GM19240 (cell line): ENCODE data around the gene GBF1.

Experiments used
- DNase-seq: peaks from one replicate; pipeline ENCODE4 v3.0.0; 2011; ENCODE audit warnings: low spot score; ENCODE audit not compliant: insufficient read length

The GBF1 gene

DNA sequence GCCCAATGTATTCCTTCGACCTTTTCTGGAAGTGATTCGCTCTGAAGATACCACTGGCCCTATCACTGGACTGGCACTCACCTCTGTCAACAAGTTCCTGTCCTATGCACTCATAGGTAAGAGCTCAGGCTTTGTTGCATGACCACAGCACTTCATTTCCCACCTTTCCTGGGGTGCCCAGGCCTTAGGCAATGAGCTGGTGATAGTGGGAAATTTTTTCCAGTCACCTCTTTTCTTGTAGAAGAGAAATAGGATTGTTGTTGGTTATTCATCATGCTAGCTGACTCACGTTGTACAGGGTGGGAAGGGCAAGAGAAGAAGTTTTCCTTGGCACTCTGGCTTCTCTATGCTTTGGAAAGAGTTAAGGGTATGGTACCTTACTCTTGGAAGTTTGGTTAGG, 98.7 kb downstream of the GBF1 start:
- DNase-seq: no peak

DNA sequence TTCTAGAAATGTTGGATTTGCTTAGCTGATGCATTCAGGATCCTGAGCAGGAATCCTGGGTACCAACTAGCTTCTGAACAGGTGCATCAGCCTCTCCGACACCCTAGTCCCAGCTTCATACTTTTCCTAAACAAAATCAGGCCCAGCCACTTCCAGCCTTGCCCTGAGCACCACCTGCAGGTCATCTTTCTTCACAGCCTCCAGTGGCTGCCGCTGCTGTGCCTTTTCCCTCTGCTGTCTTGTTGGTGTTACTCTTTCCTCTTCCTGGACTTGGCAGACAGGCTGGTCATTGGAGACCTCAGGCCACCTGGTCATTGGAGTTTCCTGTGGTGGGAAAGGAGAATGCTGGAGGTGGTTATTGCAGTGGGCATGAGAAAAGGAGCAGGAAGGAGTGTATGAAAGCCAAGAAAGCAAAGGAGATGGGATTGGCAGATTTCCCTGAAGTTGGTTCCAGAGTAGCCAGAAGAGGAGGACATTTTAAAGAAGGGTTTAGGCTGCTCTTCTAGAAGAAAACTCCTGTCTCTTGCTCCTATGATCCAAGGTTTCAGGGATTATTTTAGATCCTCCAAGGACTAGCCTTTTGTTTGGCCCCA, 102.0 kb downstream of the GBF1 start:
- no peak for DNase-seq

DNA sequence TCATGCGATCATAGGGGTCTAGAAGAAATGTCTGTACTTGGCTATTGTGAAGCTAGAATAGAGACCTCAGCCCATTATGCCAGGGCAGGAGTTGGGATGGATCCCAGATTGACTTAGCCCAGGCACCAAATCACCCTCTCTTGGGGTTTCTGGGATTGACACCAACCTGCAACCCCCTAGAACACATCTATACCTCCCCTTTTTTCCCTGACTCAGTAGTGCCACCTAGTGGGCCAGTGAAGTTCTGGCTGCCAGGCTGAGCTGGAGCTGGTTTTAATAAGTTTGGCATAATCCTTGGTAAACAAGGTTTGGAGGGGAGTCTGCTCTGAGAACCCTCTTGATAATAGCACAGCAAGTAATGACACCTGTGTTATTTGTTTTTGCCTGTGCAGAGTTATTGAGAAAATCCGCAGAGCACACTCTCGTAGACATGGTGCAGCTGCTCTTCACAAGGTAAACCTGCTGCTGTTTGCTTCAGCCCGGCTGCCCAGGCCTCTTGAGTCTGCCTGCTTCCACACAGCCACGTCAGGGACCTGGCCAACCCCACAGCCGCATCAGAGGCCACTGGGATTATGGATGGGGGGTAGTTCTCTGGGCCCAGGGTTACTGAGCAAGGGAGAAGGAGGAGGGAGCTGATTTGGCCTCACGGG, 106.9 kb downstream of the GBF1 start:
- peak; percentile 58 for DNase-seq

DNA sequence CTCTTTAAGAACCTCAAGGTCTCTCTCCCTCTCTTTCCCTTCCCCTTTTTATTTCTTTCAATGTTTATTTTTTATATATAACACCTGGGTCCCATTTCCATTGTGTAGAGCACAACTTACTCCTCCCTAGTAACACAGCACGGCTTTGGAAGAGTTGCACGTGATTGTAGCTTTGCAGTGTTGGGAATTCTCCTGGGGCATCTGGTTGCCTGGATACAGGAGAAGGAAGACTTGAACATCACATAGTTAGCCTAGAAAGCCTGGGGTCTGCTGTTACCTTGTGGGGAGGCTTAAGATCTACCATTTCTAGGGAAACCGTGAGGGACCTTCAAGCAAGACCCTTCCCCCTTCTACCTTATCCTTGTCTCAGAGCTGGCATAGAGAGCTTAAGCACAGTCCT, 109.1 kb downstream of the GBF1 start:
- no peak for DNase-seq

DNA sequence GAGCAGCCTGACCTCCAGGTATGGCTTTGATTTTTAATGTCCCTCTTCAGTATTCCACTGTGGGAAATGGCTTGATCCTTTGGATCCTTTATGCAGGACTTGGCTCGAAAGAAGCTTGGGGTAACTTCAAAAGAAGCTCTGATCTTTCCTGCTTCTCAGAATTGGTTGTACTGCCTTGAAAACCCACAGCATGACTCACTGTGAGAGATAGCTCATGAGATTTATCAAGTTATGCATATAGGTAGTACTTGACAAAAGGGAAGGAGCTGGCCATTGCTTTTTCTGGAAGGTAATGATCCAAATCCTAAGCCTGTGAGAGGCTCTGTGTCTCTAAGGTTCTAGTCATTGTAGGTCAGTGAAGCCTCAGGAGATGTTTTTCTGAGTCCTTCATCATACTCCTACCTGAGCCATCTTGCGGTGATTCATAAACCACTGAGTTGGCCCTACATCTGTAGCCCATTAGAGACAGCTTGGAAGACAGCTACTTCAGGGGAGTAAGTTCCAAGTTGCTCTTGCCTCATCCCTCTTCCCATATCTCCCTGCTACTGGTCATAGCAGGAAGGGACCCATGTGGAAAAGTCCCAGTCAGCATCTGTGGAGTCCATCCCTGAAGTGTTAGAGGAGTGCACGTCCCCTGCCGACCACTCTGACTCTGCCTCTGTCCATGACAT, 113.5 kb downstream of the GBF1 start:
- DNase-seq: no peak

DNA sequence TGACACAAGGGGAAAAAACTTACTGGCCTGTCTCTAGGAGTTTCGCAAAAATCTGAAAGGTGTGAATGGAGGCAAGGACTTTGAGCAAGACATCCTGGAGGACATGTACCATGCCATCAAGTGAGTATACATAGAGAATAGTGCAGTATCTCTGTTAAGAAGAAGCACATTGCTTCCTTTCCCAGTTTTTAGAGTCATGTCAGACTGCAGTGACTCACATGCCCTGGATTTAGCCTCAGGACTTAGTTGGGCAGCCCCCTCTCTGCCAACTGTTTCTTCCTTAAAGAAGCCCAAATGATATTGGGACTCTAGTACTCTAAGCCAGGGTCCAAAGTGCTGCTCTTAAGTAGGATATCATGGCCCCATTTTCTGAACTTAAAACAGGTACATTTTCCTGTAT, 122.1 kb downstream of the GBF1 start:
- DNase-seq: no peak

DNA sequence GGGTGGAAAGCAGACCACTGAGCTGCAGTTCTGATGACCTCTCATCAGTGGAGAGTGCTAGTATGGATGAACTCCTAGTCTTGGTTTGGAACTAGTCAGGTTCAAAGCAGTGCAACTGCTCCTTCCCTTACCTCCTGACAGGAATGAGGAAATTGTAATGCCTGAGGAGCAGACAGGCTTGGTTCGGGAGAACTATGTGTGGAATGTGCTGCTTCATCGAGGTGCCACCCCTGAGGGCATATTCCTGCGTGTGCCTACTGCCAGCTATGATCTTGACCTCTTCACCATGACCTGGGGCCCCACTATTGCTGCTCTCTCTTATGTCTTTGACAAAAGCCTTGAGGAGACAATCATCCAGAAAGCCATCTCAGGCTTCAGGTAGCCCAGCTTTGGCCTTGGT, 122.7 kb downstream of the GBF1 start:
- DNase-seq: no peak

DNA sequence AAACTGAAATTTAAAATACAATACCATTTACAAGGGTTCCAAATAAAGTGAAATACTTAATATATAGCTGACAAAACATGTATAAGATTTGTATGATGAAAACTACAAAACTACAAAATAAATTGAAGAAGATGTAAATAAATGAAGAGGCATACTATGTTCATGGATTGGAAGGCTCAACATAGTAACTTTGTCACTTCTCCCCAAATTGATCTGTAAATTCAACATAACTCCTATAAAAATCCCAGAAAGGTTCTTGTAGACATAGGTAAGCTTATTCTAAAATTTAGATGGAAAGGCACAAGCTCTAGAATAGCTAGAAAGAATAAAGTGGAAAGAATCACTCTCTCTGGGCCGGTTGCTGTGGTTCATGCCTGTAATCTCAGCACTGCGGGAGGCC, 126.0 kb downstream of the GBF1 start:
- no peak for DNase-seq

DNA sequence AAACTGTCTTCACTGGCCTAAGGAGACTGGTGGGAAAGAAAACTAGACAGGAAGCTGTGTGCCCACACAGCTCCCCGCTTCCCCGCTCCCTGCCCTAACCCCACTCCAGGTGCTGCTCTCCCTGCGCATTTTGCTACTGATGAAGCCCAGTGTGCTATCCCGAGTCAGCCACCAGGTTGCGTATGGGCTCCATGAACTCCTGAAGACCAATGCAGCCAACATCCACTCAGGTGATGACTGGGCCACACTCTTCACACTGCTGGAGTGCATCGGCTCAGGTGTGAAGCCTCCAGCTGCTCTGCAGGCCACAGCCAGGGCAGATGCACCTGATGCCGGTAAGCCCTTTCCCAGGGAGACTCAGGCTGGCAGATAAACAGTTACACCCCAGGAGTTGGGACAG, 129.9 kb downstream of the GBF1 start:
- DNase-seq: no peak

DNA sequence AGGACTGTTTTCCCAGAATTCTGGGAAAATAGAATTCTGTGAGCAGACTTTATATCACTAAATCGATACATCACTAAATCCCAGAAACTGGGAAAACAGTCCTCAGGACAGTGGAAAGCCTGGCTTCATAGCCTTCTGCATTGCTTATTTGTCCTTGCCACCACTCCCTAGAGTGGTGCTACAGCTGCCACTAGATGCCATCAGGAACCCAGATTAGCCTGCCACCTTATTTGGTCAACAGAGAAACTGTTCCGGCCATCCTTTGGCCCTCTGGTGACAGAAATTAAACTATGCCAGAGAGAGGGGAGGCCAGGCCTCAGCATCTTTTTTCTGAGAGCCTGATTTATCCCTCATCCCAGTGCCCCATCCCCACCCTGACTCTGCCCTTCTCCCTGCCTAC, 130.5 kb downstream of the GBF1 start:
- DNase-seq: no peak

DNA sequence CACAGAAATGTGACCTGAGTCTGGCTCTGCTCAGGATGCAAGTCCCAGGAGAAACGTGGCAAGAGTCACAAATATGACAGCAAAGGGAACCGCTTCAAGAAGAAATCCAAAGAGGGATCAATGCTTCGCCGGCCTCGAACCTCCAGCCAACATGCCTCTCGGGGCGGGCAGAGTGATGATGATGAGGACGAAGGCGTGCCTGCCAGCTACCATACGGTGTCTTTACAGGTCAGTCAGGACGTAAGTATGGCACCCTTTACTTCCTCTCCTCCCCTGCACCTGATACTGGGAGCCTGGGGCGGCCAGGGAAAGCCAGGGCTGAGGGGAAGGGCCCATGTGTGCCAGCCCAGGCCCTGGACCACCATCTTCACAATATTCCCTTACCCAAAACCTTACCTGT, 131.6 kb downstream of the GBF1 start:
- no peak for DNase-seq

DNA sequence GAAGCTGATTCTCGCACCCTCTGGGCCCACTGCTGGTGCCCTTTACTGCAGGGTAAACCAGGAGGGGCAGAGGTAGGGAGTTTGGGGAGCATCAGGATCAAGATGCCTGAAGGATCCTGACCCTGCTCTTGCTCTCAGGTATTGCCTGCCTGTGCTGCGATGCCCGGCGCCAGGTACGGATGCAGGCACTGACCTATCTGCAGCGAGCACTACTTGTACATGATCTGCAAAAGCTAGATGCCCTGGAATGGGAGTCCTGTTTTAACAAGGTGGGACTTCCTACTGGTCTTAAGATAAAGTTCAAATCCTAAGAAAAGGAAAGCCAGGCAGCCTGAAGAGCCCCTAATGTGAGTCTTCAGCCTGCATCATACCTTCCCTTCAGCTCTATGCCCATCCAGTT, 134.1 kb downstream of the GBF1 start:
- no peak for DNase-seq

DNA sequence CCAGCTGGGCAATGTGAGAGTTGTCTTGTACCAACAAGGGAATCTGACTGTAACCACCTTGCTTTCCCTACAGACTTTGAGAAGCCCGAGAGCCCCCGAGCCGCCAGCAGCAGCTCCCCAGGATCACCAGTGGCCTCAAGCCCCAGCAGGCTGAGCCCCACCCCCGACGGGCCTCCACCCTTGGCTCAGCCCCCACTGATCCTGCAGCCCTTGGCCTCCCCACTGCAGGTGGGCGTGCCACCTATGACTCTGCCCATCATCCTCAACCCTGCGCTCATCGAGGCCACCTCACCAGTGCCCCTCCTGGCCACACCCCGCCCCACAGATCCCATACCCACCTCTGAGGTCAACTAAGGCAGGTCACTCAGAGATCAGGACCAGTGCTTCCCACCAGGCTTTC, 136.7 kb downstream of the GBF1 start:
- no peak for DNase-seq

DNA sequence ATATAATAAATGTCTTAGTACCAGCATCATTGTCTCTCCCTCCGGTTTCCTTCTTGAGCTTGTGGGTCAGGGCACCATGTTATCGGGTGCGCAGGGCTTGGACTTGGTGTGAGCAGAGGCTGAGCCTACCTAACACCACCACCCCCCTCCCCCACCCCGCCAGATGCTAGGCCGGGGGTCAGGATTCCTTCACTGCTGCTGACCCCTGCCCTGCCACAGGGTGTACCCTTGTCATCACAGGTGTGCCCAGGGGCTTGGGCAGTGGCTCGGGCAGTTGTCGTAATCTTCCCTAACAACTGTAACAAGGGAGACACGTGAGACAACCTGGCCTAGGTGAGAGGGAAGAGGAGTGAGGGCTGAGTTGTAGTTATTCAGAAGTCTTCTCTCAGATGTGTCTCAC, 137.5 kb downstream of the GBF1 start:
- no peak for DNase-seq

DNA sequence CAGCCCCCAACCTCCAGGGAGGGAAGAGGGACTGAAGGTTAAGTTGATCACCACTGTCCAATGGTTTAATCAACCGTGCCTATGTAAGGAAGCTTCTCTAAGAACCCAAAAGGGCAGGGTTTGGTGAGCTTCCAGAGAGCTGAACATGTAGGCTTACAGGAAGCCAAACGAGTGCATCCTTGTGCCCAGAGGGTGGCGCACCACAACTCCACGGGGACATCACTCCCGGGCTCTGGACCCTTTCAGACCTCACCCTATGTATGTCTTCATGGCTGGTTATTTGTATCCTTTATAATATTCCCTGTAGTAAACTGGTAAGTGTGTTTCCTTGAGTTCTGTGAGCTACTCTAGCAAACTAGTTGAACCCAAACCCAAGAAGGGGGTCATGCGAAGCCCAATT, 138.7 kb downstream of the GBF1 start:
- no peak for DNase-seq

DNA sequence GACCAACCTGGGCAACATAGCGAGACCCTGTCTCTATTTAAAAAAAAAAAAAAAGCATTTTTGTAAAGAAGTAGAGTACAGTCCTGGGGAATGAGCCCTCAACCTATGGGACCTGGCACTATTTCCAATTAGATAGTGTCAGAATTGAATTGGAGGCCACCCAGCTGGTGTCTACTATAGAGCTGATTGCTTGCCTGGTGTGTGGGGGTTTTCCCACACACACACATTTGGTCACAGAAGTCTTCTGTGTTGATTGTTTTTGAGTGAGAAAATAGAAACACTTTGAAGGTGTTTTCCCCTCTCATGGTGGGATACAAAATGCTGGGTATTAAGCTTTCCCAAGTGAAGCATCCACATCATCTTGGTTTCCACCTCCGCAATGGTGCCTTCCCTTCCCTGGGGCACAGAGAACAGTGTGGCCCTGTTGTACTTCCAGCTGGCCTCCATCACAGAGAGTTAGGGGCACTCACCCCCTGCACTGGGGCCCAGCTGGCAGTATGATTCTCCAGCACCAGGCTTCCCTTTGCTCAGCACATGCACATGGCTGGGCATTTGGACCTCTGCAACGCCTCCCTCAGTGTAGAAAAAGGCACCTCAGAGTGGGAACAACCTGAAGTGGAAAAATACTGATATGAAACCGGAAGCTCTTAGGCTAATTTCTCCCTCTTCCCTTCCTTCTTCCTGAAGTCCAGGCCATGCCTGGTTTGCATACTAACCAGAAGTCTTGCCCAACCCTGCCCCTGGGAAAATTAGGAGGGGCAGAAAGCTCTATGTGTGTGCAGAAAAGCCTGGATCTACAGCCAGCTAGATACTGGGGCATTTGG, 139.5 kb downstream of the GBF1 start:
- DNase-seq: no peak

DNA sequence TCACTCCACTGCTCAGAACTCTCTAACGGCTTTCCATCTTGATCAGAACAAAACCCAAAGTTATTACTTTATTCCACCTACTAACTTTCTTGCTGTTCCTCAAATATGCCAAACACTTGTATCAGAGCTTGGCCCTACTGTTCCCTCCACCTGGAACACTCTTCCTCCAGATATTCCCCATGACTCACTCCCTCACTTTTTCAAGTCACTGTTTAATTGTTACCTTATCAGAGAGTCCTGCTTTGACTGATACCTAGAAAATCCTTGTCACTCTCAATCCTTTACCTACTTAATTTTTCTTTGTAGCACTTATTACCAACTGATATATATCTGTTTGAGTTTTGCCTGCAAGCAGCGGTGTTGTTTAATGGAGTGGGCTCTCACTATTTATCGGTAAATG, 144.6 kb downstream of the GBF1 start:
- DNase-seq: no peak

DNA sequence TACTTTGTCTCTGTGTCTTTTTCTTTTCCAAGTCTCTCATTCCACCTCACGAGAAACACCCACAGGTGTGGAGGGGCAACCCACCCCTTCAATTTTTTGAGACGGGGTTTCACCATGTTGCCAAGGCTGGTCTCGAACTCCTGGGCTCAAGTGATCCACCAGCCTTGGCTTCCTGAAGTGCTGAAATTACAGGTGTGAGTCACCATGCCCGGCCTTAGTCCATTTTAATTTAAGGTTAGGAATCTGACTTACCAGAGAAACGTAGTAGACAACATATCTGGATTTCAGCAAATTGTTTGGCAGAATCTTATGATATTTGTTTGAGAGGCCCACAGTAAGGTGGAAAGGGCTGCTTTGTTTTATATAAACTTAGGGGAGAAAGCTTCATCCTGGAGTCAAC, 147.0 kb downstream of the GBF1 start:
- DNase-seq: no peak

DNA sequence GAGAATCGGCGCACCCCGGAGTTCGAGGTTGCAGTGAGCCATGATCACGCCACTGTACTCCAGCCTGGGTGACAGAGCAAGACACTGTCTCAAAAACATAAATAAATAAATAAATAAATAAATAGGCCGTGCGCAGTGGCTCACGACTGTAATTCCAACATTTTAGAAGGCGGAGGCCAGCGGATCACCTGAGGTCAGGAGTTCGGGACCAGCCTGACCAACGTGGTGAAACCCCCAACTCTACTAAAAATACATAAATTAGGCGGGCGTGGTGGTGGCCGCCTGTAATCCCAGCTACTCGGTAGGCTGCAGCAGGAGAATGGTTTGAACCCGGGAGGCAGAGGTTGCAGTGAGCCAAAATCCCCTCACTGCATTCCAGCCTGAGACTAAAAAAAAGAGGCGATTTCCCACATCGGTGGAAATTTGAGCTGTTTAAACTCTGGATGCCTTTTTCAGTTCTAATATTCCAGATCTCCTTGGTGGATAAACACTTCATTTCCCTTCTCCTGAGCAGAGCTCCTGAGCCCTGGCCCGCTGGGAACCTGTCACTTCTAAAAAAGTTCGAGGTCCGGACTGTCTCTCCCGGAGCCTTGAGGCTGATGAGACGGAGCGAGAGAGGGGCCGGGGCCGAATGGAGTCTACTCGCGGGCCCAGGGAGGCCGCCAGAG, 148.2 kb downstream of the GBF1 start:
- DNase-seq: no peak

DNA sequence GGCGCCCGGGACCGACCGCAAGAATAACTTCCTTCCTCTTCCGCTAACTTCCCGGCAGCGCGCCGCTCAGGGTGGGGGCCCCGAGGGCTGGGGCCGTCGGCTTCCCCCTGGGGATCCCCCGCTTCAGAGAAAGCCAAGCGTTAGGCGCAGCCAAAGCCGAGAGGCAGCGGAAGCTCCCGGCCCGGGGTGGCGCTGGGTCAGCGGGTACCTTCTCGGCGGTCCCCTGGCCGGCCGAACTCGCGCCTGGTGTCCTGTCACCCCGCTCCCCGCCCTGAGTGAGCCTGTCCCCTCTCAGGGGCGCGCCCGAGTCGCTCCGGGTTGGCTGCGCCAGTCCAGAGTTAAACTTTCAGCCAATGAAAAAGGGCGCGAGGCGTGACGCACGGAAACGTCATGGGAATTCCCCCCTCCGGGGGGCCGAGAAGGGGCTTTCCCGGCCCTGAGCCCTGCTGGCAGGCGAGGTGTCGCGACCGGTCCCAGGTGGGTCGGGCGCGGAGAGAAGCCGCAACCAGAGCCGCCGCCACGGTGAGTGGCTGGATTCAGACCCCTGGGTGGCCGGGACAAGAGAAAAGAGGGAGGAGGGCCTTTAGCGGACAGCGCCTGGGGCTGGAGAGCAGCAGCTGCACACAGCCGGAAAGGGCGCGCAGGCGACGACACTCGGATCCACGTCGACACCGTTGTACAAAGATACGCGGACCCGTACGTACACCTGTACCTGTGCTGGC, 148.9 kb downstream of the GBF1 start:
- peak; percentile 97 for DNase-seq

DNA sequence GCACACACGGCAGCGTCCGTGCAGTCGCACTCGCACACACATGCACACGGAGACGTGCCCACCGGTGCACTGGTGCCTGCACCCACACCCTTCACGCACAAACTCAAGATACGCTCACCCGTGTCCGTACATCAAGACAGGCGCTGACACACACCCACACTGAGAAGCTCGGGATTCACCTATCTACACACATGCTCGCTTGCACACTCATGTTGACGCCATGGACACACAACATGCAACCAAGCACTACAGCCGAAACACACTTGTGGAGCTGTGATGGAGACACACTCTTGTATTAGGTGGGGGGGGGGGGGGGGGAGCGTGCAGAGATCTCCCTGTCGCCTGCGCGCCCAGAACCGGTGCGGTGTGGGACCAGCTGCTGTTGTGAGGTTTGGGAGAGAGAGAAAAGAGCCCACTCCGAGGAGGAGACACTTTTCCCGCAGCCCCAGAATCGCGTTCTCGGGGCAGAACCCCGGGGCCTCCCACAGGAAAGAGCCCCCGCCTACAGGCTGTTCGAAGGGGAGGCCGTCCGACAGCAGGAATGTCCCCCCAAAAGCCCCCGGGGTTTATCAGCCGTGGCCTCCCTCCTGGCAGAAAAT, 149.6 kb downstream of the GBF1 start:
- DNase-seq: no peak
